Stimulated activated CD8-positive, alpha-beta memory T cell treated with anti-CD3 and anti-CD28 coated beads, Interleukin-15, amount 100 ng/mL, for 1 hour (primary cell): ENCODE data around the gene AIG1.

Experiments used
- DNase-seq: peaks from one replicate; pipeline ENCODE4 v3.0.0-alpha.2; 2020; ENCODE audit warnings: low read depth

The AIG1 gene

GRCh38 chr6:143198312-143198711 is 137.6 kb downstream of the AIG1 start:
- DNase-seq: no peak

DNA sequence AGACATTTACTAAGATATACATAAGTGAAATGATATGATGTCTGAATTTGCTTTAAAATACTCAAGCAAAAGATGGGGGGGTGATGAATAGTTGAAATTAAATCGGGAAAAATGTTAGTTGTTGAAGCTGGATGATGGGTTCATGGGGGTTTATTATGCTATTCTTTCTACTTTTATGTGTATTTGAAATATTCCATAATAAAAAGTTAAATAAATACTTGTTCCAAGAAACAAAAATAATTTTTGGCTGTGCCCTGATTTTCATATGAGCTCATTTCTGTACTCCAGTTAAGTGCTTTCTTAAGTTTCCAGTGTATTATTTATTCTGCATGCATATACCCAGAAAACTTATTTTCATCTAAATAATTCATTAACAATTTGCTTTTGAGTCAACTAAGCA is 138.6 kb downstream of the AIG1 start:
- DNase-seq: no peak

DNA sequence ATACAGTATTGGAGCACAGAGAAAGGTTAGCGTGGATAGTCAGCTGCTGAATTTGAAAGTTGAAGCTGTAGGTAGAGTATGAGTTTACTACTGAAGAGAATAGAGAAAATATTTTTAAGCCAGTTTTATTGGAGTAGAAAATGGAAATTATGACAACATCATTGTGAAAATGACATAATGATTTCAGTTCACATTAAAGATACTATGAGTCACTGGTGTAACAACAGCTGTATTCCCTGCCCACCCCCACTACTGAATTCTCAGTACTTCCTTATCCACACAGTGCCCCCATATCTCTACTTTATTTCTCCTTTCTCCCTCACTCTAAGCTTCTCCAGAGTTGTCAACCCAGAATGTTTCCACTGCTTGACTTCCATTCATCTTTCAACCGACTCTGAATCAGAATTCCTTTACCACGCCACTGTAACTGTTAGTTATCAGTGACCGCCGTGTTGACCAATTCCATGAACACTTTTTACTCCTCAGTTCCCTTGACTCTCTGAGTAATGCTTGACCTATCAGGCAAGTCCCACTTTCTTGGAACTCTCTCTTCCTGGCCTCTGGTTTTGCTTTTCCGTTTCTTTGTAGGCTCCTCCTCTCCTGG is 139.6 kb downstream of the AIG1 start:
- DNase-seq: no peak

- no peak for DNase-seq
These were observed 143.4 kb downstream of the AIG1 start for GRCh38 chr6:143204045-143204444.

DNA sequence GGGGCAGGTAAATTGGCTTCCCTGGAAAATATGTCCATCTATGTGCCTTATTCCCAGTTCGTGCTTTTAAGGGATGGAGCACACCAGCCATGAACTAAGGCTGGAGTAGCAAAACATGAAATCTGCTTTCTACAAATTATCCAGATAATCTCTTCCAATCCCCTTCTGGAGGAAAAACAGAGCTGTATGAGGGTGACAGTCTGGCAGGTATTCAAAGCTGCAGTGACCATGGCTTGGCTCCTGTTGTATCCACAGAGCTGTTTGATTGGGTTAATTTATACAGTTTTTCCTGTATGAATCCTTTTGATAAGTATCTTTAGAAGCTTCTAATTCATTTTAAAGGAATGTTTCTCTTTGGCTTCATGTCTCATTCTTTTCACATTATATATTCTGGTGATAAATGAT is 144.4 kb downstream of the AIG1 start:
- no peak for DNase-seq

DNA sequence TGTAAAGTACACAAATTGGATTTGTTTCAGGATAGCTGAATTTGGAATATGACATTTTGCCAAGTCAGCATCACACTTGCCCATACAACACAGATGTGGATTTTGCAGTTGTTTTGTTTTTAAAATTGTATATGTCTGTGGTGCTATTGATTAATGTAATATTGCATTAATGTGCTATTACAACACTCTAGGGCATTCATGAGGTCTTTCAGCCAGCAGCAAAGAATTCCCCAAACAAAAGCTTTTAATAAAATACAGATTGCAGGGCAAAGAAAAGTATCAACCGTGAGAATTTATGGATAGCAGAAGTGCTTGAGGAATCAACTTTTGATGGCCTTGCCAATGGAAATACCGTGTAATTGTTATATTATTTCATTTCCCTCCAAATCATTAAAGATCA is 144.9 kb downstream of the AIG1 start:
- DNase-seq: no peak

DNA sequence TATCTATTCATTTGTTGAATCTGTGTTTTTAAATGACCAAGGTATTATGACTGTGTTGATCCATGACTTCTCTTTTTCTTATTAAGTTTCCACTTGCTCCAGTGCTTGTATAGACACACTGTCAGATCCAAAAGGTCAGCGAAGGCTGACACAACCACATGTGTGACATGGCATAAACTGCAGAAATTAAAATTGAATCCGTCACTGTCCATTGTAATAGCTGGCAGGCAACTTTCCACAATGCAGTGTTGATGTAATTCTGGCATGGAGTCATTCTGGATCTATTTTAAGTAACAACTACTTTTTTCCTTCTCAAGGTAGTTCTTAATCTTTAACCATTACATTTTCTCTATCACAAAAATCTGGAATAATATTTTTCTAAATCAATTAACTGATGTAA is 145.3 kb downstream of the AIG1 start:
- DNase-seq: no peak

GRCh38 chr6:143206550-143206949 is 145.9 kb downstream of the AIG1 start:
- DNase-seq: no peak

GRCh38 chr6:143210420-143210819 is 149.7 kb downstream of the AIG1 start:
- DNase-seq: no peak

DNA sequence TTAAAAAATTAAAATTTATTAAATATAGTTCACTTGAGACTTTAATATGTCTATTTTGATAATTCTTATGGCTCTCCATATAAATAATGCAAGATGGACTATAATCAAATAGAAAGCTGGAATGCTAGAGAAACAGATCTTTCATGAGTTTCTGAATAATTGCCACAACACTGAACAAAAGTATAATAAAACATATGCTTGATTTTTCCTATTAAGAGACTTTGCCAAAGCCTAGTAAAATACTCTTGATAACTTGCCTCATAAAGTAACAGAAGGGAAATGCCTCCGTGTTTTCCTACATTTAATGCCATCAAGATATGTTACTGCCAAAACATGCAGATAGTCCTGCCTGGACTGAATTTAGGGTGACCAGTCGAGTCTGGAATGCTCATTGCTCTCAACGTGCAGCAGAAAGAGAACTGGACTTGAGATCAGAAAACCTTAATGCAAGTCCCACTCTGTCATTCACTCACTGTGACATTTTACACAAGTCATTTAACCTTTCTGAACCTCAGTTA is 153.2 kb downstream of the AIG1 start:
- DNase-seq: no peak

DNA sequence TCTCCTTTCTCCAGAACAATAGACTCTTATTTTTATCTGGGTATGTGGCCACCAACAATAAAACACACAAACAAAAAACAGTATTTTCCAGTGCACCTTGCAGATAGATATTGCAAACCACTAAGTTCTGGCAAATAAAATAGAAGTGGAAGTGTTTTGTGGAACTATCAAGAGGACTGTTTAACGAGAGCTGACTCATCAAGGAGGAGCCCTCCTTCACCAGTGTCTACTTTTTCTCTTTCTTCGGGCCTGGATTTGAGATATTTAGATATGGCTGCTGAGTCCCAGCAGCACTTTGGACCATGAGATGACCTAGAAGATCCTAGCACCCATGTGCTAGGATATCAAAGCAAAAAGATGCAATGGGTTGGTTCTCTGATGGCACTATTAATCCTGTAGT is 154.7 kb downstream of the AIG1 start:
- no peak for DNase-seq

GRCh38 chr6:143215771-143216170 is 155.1 kb downstream of the AIG1 start:
- DNase-seq: no peak

DNA sequence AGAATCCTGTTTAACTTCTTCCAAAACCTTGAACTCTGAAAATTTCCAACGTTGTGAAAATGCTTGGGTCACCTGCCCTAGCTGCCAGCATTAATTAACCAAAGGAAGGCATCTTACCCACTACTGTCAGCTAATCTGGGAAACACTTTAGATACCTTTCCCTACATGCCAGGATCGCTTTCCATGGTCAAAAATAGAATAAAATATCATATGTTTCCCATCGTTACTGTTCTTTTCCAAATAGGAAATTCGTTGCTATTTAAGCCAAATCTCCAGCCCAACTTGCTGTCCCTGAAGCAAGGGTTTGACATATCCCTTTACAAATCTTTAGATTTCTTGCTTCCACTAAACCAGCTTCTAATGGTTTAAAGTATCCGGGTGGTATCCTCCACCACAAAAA is 157.5 kb downstream of the AIG1 start:
- DNase-seq: no peak

GRCh38 chr6:143221698-143222097 is 161.0 kb downstream of the AIG1 start:
- no peak for DNase-seq

DNA sequence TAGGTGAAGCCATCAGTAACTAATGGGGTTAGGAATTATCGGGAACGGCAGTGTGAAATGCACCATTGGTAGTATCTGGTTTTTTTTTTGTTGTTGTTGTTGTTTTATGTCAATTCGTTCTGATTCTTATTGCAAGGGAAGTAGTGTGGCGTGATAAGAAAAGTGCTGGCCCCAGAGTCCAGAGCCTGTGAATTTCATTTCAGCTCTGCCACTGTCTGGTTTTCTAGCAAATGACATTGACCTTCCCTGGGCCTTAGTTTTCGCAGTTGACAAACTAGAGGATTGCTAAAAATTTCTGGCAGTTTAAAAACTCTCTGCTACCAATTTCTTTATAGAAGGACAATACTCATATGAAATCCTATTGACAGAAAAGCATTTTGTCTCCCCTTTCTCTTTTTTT is 161.6 kb downstream of the AIG1 start:
- DNase-seq: no peak

DNA sequence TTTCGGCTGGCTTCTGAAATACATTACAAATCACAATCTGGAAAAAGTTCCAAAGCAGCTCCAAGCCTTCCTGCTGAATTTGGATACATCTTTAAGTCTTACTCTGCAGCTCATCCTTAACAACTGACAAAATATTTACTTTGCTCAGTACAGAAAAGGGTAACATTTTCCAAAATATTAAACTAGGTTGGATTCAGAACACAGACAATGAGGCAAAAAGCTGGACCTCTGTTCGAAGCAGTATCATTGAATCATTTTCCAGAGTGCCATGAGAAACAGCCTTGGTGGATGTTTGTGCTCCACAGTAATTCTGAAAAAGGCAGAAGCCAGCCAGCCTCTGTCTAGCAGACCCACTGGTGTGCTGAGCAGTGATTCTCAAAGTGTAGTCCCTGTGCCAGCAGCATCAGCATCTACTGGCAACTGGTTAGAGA is 162.1 kb downstream of the AIG1 start:
- DNase-seq: no peak

DNA sequence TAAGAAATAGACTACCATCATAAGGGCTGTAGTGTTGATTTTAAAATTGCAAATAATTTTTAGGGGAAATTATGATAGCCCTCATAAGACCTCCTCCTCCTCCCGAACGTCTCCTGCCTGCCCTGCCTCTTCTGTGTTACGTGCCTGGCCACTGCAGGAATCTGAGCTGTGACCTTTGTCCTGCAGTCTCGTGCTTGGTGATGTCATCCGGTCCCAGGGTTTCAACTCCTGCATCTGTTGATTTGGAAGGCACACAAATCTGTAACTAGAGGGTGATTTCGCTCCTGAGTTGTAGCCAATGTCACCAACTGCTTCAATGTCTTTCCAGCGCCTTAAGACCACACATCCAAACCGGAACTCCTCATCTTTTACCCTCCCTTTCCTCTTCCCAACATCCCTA is 163.2 kb downstream of the AIG1 start:
- DNase-seq: no peak

GRCh38 chr6:143224516-143224915 is 163.8 kb downstream of the AIG1 start:
- no peak for DNase-seq

DNA sequence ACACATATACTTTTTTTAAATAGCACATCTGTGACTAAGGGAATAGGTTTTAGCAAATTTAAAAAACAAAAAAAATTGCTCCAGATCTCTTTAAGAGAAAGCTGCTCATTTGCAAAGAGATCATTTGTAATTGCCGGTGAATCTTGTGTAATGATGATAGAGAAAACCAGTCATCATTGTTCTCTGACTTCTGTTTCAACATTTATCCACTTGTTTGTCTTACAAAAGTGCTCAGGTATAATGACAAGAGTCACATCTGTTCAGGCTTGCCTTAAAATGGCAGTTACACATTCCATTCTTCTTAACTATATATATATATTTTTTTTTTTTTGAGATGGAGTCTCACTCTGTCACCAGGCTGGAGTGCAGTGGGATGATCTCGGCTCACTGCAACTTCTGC is 165.2 kb downstream of the AIG1 start:
- DNase-seq: no peak

GRCh38 chr6:143227675-143228074 is 167.0 kb downstream of the AIG1 start:
- DNase-seq: no peak

- no peak for DNase-seq
These were observed 168.7 kb downstream of the AIG1 start for GRCh38 chr6:143229400-143229799.

- DNase-seq: no peak
These were observed 172.2 kb downstream of the AIG1 start for GRCh38 chr6:143232849-143233248.

- no peak for DNase-seq
These were observed 173.0 kb downstream of the AIG1 start for GRCh38 chr6:143233554-143234285.

- no peak for DNase-seq
These were observed 174.0 kb downstream of the AIG1 start for GRCh38 chr6:143234734-143235133.
